Tibial artery (tissue), 4 donors: ENCODE measurements around the gene MEN1.
"Not testable (repeated sequence)": the region's sequence is repeated elsewhere in the genome, so short reads cannot be mapped to it uniquely, and the experiment has no call there.

Source experiments
- DNase-seq, 2 donors: peaks; one replicate each; pipeline ENCODE4 v3.0.0-alpha.2; 2019
- H3K27ac ChIP-seq, 2 donors: fragments of 200-600 bp; sonication (generic) in 1 of 2; 1 replicate in 1 of 2; 2 replicates in 1 of 2; pipeline ENCODE4 v1.5.1; 2018 to 2019; ENCODE audit warnings: mild to moderate bottlenecking in 1 of 2
- H3K27me3 ChIP-seq, 2 donors: fragments of 200-600 bp; sonication (generic) in 1 of 2; one replicate each; pipeline versions ENCODE4 v1.5.1 to v1.6.0; 2016 to 2019
- H3K36me3 ChIP-seq, 3 donors: fragments of 200-600 bp; sonication (generic) in 2 of 3; one replicate each; pipeline ENCODE4 v1.5.1; 2016 to 2019; ENCODE audit warnings: mild to moderate bottlenecking in 2 of 3
- H3K4me1 ChIP-seq, 4 donors: fragments of 200-600 bp; sonication (generic) in 2 of 4; 1 replicate in 3 of 4; 2 replicates in 1 of 4; pipeline ENCODE4 v1.5.1; 2016 to 2019
- H3K4me3 ChIP-seq, 2 donors: fragments of 200-600 bp; sonication (generic) in 1 of 2; 1 replicate in 1 of 2; 2 replicates in 1 of 2; pipeline ENCODE4 v1.5.1; 2018 to 2019; ENCODE audit warnings: mild to moderate bottlenecking in 2 of 2
- H3K9me3 ChIP-seq, 3 donors: fragments of 200-600 bp; sonication (generic) in 1 of 3; one replicate each; pipeline ENCODE4 v1.5.1; 2016 to 2019
- intact Hi-C: fragments of 100-400 bp; cut with DNase I; formaldehyde crosslinking; loops from one replicate; pipeline ENCODE4 v1.15.0; 2023; ENCODE audit warnings: low total_unique reads
- TF ChIP-seq, protein P1 (sequence below), 2 experiments: fragments of 200-600 bp in 1 of 2; fragments of 450-650 bp in 1 of 2; IDR thresholded peaks; one replicate each; pipeline ENCODE4 v1.5.1; 2017 to 2019; ENCODE audit warnings: antibody characterized with exemption in 2 of 2, mild to moderate bottlenecking in 1 of 2, moderate library complexity in 1 of 2

Gene MEN1

DNA sequence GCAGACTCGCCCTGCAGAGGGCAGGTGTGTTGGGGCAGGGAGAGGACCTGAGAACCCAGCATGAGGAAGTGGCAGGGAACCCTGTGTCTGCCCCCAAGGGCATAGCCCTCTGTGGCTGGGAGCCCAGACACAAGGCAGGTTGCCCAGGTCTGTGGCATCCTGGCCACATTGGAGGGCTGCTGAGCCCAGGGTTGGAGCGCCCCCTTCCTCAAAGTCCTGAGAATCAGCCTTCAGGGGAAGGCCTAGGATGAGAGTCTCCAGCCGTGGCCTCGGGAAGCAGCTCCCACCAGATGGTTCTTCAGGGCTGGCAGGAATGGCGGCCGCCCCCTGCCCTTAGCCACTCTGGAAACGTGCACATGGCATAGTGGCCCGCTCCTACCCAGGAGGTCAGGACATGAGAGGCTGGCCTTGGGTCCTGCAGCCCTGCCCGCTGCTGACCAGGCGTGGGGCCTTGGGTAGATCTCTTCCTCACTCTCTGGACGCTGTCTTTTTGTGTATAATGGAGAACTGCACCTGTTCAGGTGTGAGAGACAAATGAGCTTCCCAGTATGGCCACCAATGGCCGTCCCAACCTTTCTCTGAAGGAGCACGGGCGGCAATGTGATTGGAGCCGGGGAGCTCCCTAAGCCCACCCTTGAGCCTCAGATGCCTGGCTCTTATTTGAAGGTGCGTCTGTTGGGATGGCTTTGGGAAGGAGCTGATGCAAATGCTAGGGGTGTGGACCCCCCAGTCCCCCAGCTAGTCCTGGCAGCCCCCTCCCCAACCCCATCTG lies 38.7 kb upstream of the MEN1 start:
- peak overlapping the region; percentile 48 to 97 for H3K27ac ChIP-seq
- TF ChIP-seq, protein P1, sequence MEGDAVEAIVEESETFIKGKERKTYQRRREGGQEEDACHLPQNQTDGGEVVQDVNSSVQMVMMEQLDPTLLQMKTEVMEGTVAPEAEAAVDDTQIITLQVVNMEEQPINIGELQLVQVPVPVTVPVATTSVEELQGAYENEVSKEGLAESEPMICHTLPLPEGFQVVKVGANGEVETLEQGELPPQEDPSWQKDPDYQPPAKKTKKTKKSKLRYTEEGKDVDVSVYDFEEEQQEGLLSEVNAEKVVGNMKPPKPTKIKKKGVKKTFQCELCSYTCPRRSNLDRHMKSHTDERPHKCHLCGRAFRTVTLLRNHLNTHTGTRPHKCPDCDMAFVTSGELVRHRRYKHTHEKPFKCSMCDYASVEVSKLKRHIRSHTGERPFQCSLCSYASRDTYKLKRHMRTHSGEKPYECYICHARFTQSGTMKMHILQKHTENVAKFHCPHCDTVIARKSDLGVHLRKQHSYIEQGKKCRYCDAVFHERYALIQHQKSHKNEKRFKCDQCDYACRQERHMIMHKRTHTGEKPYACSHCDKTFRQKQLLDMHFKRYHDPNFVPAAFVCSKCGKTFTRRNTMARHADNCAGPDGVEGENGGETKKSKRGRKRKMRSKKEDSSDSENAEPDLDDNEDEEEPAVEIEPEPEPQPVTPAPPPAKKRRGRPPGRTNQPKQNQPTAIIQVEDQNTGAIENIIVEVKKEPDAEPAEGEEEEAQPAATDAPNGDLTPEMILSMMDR (IDR thresholded peaks at IDR 0.05): no peak
- peaks cover 0 to 5% of the 10 kb centered on the region in 2 donors for H3K27me3 ChIP-seq
- no peak for DNase-seq
- no peak overlapping the region for H3K4me3 ChIP-seq
- intact Hi-C loops: loop anchor here (2.0 kb wide), 1 partner anchor 40 kb away; no protein-coding TSS in a partner anchor
- no peaks in the 10 kb centered on the region for H3K9me3 ChIP-seq
- H3K36me3 ChIP-seq: peaks cover 13 to 26% (median 25%) of the 10 kb centered on the region in 3 donors
- H3K4me1 ChIP-seq: peaks cover 0 to 72% (median 55%) of the 10 kb centered on the region in 4 donors

DNA sequence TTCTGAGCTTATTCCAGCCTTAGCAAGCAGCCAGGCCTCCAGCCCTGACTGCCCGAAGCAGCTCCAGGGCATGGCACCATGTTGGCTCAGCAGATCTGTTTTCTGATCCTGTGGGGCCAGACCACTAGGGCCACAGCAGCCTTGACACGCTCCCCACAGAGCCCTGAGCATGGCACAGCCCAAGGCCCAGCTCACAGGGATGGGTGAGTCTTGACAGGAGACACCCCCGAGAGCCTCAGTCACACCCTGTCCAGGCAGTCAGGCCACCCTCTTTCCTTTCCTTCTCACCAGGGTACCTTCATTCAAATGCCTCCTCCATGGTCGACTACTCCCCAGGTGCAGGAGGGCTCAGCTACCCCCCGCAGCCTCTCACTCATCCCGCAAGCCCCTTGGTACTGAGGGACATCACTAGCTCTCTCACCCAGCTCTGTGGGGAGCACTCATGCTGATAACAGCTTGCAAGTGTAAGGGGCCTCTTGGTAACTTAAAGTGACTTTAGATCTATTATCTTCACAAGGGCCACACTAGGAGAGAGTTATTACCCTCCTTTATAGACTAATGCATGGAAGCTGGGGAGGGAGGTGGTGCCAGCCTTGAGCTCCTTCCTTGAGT lies 38.0 kb upstream of the MEN1 start:
- Histone ChIP-seq H3K4me1 (peaks cover 0 to 67% (median 51%) of the 10 kb centered on the region in 4 donors), H3K27ac (peak overlapping the region; percentile 48 to 97), H3K9me3 (no peaks in the 10 kb centered on the region), H3K4me3 (no peak overlapping the region), H3K36me3 (peaks cover 6 to 19% (median 18%) of the 10 kb centered on the region in 3 donors), H3K27me3 (peaks cover 0 to 5% of the 10 kb centered on the region in 2 donors)
- TF ChIP-seq, protein P1 (IDR thresholded peaks at IDR 0.05): no peak
- no peak for DNase-seq
- intact Hi-C loops: loop anchor here (2.0 kb wide), 1 partner anchor 40 kb away; no protein-coding TSS in a partner anchor

DNA sequence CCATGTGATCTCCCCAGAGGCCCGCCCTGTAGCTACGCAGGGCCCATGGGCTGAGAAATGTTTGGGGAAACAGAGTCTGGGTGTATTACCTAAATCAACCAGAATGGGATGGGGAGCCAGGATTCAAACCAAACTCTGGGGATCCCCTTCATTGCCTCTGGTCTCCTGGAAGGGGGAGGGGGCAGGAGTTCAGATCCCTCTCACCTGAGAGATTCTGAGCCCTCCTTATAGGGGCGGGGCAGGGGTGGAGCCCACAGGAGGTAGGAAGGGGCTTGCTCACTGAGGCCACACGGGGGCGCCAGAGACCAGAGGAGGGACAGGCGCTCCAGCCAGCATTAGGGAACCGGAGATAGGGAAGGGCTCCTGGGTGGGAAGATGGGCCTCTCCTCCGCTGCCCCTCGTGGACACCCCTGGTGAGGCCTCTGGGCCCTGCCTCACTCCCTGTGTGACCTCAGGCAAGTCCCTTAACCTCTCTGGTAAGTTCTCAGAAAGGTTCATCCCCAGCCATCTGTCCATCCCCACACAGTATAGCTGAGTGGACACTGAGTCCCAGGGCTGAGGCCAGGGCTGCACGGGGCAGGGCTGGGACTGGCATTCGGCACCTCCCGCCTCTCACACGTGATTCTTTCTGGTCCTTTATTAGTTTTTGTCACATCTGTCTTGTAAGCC lies 36.8 kb upstream of the MEN1 start:
- TF ChIP-seq, protein P1 (IDR thresholded peaks at IDR 0.05): peak; percentile 98 to 99
- H3K27ac ChIP-seq: peak overlapping the region; percentile 1 to 35
- peak; percentile 86 to 93 for DNase-seq
- H3K36me3 ChIP-seq: peaks cover 0 to 7% (median 6%) of the 10 kb centered on the region in 3 donors
- no peaks in the 10 kb centered on the region for H3K9me3 ChIP-seq
- H3K4me1 ChIP-seq: peaks cover 0 to 57% (median 42%) of the 10 kb centered on the region in 4 donors
- intact Hi-C loops: loop anchor here (2.0 kb wide), 1 partner anchor 48 kb away; no protein-coding TSS in a partner anchor
- no peak overlapping the region for H3K4me3 ChIP-seq
- H3K27me3 ChIP-seq: peaks cover 0 to 5% of the 10 kb centered on the region in 2 donors

DNA sequence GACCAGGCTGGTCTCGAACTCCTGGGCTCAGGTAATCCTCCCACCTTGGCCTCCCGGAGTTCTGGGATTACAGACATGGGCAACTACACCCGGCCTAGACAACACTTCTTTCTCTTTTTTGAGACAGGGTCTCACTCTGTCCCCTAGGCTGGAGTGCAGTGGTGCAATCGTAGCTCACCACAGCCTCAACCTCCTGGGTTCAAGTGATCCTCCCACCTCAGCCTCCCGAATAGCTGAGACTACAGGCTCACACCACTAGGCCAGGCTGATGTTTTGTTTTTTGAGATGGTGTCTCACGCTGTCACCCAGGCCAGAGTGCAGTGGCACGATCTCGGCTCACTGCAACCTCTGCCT lies 35.4 kb upstream of the MEN1 start:
- not testable (repeated sequence) for H3K27me3 ChIP-seq, DNase-seq, H3K4me3 ChIP-seq, H3K27ac ChIP-seq, H3K9me3 ChIP-seq, H3K36me3 ChIP-seq
- intact Hi-C loops: loop anchor here (2.0 kb wide), 1 partner anchor 49 kb away; no protein-coding TSS in a partner anchor
- peaks cover 0 to 47% (median 35%) of the 10 kb centered on the region in 4 donors for H3K4me1 ChIP-seq

DNA sequence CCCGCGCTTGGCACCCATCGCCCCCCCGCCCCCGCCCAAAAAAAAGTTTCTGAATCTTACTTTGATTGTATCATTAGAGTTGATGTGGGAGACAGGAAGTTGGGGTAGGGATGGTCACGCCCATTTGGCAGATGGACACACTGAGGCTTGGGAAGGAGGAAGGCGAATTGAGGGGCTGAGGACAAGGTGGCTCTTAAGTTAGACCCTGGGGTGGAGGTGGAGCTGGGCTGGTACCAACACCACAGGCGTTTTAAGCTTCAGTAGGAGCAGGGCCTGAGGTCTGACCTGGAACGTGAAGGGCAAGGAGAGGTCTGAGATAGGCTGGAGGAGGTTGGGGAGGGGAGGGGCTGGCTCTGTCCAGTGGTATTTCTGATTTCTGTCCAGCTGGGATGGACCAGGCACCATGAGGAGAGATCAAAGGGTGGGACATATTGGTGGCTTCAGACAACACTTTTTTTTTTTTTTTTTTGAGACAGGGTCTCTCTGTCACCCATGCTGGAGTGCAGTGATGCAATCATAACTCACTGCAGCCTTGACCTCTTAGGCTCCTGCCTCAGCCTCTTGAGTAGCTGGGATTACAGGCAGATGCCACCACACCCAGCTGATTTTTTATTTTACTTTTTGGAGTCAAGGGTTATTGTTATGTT lies 34.9 kb upstream of the MEN1 start:
- no peak for DNase-seq
- Histone ChIP-seq H3K27me3 (peaks cover 0 to 5% of the 10 kb centered on the region in 2 donors), H3K36me3 (peaks cover 0 to 2% (median 0%) of the 10 kb centered on the region in 3 donors), H3K9me3 (no peaks in the 10 kb centered on the region), H3K4me1 (peaks cover 0 to 44% (median 31%) of the 10 kb centered on the region in 4 donors), H3K27ac (no peak overlapping the region), H3K4me3 (peak overlapping the region in 1 of 2 donors; percentile 51)
- intact Hi-C loops: no loop called here
- TF ChIP-seq, protein P1 (IDR thresholded peaks at IDR 0.05): no peak
